GM21423 (cell line): ENCODE measurements around the gene SLC25A21.
"Not testable (repeated sequence)": the region's sequence is repeated elsewhere in the genome, so short reads cannot be mapped to it uniquely, and the experiment has no call there.

Experiments
- ATAC-seq: cut with Tn5 transposase; IDR thresholded peaks from one replicate; pipeline ENCODE4 v1.9.1; 2021; ENCODE audit warnings: mild to moderate bottlenecking, moderate library complexity; ENCODE audit not compliant: unreplicated experiment

The SLC25A21 gene

DNA sequence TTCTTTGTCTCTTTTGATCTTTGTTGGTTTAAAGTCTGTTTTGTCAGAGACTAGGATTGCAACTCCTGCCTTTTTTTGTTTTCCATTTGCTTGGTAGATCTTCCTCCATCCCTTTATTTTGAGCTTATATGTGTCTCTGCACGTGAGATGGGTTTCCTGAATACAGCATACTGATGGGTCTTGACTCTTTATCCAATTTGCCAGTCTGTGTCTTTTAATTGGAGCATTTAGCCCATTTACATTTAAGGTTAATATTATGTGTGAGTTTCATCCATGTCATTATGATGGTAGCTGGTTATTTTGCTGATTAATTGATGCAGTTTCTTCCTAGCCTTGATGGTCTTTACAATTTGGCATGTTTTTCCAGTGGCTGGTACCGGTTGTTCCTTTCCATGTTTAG, 276.1 kb downstream of the SLC25A21 start:
- not testable (repeated sequence) for ATAC-seq

- ATAC-seq = no peak
These were observed 288.4 kb downstream of the SLC25A21 start for GRCh38 chr14:36884049-36884448.

- ATAC-seq = no peak
These were observed 292.1 kb downstream of the SLC25A21 start for GRCh38 chr14:36880276-36880675.

DNA sequence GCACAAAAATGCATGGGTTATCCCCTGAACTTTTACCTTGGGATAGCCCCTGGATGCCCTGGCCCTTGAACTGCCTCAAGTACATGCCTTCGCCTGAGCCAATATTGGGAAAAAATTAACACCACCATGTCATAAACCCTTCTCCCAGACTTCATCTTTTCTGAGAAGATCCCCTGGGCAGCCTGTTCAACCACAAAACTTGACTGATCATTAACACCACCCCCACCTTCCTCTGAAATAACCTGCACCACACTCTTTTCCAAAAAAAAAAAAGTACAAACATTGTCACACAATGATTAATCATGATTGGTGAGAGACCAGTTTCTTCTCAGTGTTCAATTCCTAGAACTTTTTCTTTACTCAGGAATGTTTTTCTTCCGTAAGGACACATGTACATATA, 292.8 kb downstream of the SLC25A21 start:
- no peak for ATAC-seq

GRCh38 chr14:36874396-36875138, 297.8 kb downstream of the SLC25A21 start:
- no peak for ATAC-seq

GRCh38 chr14:36870776-36871175, 301.6 kb downstream of the SLC25A21 start:
- ATAC-seq = no peak

DNA sequence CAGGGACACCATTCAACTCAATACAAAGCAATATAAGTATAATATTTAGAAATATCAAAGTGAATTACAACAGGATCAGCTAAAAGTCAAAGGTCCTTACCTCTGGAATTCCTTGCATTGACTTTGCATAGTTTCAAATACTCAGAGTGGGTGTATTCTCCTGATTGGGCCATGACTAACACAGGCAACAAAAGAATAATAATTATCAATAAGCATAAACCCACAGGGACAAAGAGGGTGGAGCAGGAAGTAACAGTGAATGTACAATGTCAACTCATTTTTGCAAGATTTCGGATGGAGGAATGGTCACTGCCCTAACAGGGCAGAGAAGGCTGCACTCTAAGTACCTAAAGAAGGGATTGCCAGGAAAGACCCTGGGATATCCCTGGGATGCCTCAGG, 303.3 kb downstream of the SLC25A21 start:
- no peak for ATAC-seq

- peak; percentile 76 for ATAC-seq
These were observed 305.5 kb downstream of the SLC25A21 start for GRCh38 chr14:36866867-36867266.

GRCh38 chr14:36863271-36863670, 309.1 kb downstream of the SLC25A21 start:
- no peak for ATAC-seq

DNA sequence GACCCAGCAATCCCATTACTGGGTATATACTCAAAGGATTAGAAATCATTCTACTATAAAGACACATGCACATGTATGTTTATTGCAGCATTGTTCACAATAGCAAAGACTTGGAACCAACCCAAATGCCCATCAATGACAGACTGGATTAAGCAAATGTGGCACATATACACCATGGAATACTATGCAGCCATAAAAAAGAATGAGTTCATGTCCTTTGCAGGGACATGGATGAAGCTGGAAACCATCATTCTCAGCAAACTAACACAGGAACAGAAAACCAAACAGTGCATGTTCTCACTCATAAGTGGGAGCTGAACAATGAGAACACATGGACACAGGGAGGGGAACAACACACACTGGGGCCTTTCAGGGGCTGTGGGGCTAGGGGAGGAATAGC, 310.2 kb downstream of the SLC25A21 start:
- ATAC-seq = not testable (repeated sequence)

DNA sequence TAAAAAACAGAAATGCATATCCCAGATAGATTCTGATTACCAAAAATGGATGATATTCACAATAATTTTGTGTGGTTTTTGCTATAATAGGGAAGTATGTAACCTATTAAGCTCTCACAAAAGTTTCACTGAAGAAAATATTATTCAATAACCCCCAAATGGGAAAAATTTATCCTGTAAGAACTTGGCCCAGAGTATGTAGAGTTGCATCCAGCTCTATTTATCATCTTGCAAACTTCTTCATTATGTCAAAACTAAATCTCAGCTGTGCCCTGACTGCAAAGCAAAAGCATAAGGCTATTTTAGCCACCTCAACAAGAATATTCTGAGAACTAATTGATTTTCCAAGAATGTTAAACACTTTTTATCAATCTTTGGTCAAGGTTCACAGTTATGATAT, 311.6 kb downstream of the SLC25A21 start:
- ATAC-seq = no peak

DNA sequence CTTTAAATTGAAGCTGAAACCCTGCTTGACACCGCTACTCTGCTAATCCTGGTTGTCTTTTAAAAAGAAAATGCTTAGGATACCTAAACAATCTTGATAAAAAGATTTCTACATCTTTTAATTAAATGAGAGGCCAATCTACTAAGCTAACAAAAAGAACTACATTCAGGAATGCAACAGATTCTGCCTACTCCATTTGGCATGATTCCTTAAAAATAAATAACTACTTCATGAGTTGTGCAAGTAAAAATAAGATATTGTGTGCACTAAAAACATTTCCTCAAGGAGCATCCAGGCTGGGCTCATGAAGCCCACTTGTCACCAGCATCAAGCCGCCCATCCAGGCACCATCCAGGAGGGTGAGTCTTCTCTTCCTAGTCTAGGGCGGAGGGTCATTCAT, 313.3 kb downstream of the SLC25A21 start:
- ATAC-seq = no peak

GRCh38 chr14:36857842-36858445, 314.5 kb downstream of the SLC25A21 start:
- ATAC-seq = no peak

DNA sequence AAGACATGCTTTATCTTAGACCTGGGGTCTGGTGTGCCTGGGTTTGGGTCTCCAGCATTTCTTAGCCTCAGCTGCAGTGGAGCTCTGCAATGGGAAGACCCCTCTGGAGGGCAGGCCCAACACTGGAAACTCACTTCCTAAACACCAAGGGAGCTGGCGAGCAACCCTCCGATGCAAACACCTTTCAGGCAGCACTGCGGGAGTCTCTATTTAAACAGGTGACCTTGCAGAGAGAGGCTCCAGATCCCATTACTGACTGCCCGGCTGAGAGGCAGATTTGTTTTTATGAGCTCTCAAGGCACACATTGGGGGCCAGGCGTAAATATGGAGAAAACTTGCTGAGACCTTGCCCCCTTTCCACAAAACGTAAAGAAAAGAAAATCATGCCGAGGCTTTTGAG, 315.3 kb downstream of the SLC25A21 start:
- ATAC-seq = no peak

GRCh38 chr14:36856095-36856878, 316.1 kb downstream of the SLC25A21 start:
- ATAC-seq = no peak

- ATAC-seq = no peak
These were observed 317.0 kb downstream of the SLC25A21 start for GRCh38 chr14:36855396-36855795.

DNA sequence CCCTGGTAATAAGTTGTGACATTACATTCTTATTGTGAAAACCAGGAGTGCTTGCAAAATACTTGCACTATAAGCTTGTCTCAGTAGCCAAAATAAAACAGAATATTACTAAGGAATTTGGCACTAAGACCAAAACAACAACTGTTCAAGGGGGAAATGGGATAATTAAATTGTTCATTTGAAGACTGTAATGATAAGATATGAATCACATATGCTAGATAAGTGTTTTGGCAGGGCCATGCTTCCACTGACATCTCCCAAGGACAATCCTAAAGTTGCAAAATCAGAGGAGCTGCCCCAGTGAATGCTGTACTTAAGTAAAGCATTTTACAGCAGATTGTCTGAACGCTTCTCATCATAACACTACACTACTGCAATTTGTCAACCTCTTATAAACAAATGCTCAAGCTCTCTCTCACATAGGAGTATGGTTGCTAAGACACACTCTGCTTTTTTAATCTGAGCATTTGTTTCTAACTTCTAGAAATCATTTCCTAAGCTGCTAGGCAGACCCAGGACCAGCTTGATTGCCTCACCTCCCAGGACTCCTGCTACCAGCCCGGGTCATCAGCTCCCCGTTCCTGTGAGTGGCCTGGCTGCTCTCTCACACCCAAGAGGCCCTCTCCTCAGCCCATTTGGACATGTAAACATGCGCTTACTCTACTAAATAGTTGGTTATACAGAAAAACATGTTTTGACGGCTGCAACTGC, 319.3 kb downstream of the SLC25A21 start:
- no peak for ATAC-seq

- ATAC-seq = no peak
These were observed 324.2 kb downstream of the SLC25A21 start for GRCh38 chr14:36848213-36848612.

DNA sequence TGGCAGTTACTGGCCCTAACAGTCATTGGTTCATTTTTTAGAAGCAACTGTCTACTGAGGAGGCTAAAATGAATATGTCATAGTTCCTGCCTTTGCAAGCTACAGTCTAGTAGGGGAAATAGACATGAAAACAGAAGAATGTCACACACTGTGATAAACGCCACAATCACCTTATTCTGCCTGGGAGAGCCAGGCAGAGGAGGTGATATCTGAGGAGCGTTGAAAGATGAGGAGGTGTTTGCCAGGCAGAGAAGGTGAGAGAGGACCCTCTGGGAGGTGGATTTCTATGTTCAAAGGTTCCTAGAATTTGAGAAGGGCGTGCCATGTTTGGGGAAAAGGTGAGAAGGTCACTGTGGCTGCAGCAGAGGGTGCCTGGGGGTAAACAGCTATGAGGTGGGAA, 325.0 kb downstream of the SLC25A21 start:
- no peak for ATAC-seq

- no peak for ATAC-seq
These were observed 326.9 kb downstream of the SLC25A21 start for GRCh38 chr14:36845356-36846012.
